SK-N-SH (cell line): Measurements from ENCODE around the gene WDR26.

Experiments used
- EZH2phosphoT487 ChIP-seq: fragments of 200-600 bp; sonication (generic); IDR thresholded peaks from 2 replicates; pipeline ENCODE4 v1.6.1; 2017; ENCODE audit warnings: low read depth, mixed run types, mild to moderate bottlenecking, antibody characterized with exemption, moderate library complexity, borderline replicate concordance
- ZBTB33 ChIP-seq: IDR thresholded peaks from 2 replicates; pipeline ENCODE4 v1.4.0; 2012; ENCODE audit warnings: low read depth, borderline replicate concordance
- TF ChIP-seq, protein P1 (sequence below): IDR thresholded peaks from 2 replicates; pipeline ENCODE4 v1.6.1; 2012; ENCODE audit warnings: mild to moderate bottlenecking, low read depth, low read length, moderate library complexity

DNA sequence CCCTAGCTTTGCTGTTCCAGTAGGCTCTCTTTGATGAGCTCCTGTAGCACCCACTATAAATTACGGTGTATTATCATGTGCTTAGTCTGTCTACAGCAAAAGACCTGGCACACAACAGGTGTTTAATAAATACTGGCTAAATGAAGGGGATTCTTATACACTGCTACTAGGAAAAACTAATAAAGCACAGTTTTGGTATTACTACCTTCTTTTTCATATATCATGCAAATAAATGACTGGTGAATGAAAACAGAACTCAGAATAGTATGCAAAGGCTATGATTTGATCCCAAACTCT, 26.4 kb downstream of the WDR26 start:
- TF ChIP-seq ZBTB33 (no peak), EZH2phosphoT487 (no peak)
- TF ChIP-seq, protein P1, sequence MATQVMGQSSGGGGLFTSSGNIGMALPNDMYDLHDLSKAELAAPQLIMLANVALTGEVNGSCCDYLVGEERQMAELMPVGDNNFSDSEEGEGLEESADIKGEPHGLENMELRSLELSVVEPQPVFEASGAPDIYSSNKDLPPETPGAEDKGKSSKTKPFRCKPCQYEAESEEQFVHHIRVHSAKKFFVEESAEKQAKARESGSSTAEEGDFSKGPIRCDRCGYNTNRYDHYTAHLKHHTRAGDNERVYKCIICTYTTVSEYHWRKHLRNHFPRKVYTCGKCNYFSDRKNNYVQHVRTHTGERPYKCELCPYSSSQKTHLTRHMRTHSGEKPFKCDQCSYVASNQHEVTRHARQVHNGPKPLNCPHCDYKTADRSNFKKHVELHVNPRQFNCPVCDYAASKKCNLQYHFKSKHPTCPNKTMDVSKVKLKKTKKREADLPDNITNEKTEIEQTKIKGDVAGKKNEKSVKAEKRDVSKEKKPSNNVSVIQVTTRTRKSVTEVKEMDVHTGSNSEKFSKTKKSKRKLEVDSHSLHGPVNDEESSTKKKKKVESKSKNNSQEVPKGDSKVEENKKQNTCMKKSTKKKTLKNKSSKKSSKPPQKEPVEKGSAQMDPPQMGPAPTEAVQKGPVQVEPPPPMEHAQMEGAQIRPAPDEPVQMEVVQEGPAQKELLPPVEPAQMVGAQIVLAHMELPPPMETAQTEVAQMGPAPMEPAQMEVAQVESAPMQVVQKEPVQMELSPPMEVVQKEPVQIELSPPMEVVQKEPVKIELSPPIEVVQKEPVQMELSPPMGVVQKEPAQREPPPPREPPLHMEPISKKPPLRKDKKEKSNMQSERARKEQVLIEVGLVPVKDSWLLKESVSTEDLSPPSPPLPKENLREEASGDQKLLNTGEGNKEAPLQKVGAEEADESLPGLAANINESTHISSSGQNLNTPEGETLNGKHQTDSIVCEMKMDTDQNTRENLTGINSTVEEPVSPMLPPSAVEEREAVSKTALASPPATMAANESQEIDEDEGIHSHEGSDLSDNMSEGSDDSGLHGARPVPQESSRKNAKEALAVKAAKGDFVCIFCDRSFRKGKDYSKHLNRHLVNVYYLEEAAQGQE: no peak
